GM12873 (cell line): ENCODE data around the gene FLII.

ENCODE experiments used
- CTCF ChIP-seq: IDR thresholded peaks from 2 replicates; pipeline ENCODE4 v1.5.1; 2012; ENCODE audit warnings: low read depth, mild to moderate bottlenecking, moderate library complexity, low read length, control low read depth; ENCODE audit not compliant: insufficient read depth; ENCODE audit errors: missing control alignments

Gene FLII

GRCh38 chr17:18229771-18230170 is 28.8 kb downstream of the FLII start:
- TF ChIP-seq CTCF = no peak

- no peak for TF ChIP-seq CTCF
Measured at GRCh38 chr17:18229254-18229653, 29.3 kb downstream of the FLII start.

GRCh38 chr17:18228176-18228682 is 30.3 kb downstream of the FLII start:
- TF ChIP-seq CTCF = no peak

DNA sequence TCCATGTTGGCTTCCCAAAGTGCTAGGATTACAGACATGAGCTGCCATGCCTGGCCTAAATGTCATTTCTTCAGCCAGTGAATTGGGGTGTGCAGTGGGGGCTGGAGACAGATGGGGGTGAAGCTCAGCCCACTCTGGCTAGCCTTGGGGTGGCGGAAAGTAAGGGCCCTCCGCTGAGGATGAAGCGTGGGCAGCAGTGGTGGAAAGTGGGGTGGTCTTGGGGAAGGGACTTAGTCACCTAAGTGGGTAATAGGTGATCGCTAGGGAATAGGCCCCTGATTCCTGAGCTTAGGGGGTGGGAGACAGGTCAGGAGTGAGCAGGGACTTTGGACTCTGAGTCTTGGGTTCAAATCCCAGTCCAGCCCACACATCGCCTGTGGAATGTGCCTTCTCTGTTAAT is 30.9 kb downstream of the FLII start:
- TF ChIP-seq CTCF = no peak

- TF ChIP-seq CTCF = no peak
Measured at GRCh38 chr17:18226284-18226945, 32.1 kb downstream of the FLII start.

DNA sequence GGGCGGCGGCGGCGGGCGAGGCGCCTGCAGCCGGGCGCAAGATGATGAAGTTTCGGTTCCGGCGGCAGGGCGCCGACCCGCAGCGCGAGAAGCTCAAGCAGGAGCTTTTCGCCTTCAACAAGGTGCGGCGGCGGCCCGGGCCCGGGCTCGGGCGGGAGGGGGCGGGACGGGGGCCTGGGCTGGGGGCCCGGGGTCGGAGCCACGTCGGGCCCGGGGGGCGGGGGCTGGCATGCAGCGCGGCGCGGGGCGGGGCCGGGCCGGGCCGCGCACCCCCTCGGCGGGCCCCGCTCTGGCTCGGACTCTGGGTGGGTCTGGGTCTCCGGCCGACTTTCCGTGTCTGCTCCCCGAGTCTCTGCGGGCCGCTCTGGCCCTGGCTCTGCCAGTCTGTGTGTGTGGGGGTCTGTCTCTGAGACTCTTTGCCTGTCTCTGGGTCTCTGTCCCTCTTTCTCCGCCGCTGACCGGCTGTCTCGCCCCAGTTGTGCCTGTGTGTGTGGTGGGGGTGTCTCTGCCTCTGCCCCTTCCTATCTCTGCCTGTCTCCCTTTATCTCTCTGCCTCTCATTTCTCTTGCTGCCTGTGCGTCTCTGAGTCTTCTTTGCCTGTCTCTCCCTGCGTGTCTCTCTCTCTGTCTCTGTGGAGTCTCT is 32.8 kb downstream of the FLII start:
- no peak for TF ChIP-seq CTCF

DNA sequence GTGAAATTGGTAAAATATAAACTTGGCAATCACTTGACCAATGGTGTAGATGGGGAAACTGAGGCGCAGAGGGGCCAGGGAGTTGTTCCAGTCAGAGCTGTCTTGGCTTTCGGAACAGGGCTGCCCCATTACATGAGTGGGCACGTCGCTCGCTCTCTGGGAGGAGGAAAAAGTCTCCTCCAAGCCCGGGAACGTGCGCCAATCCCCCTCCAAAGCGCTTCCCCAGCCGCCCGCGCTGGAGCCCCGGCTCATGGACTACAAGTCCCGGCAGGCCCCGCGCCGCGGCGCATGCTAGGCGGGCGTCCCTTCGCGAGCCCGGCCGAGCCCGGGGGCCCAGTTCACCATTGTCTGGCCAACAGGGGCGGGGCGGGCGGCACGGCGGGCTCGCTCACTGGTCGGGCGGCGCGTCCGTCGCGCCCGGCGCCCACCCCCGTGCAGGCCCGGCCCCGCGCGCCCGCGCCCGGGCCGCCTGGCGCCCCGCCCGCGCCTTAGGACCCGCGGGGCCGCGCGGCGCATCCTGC is 33.4 kb downstream of the FLII start, which contains the start of gene LLGL1:
TSS of gene LLGL1 (plus strand) at position 515 of the 521 bp plus-strand sequence. CDS start 48 bp downstream, outside the sequence.
- no peak for TF ChIP-seq CTCF
